Keratinocyte (primary cell): Measurements from ENCODE around the gene MID1.

Experiments
- CTCF ChIP-seq, 3 experiments: IDR thresholded peaks in 1 of 3; conservative IDR thresholded peaks in 1 of 3; optimal IDR thresholded peaks in 1 of 3; 2 replicates in 2 of 3; 3 replicates in 1 of 3; pipeline versions ENCODE3 to v1.5.1; 2011; ENCODE audit warnings: low read length in 3 of 3, mild to moderate bottlenecking in 3 of 3, moderate library complexity in 2 of 3, control low read depth in 1 of 3, inconsistent platforms in 1 of 3; ENCODE audit not compliant: insufficient read depth in 2 of 3; ENCODE audit errors: extremely low read depth in 1 of 3
- EZH2 ChIP-seq: IDR thresholded peaks from one replicate; pipeline ENCODE4 v1.6.1; 2012; ENCODE audit warnings: inconsistent platforms, mild to moderate bottlenecking, low read length, moderate library complexity

DNA sequence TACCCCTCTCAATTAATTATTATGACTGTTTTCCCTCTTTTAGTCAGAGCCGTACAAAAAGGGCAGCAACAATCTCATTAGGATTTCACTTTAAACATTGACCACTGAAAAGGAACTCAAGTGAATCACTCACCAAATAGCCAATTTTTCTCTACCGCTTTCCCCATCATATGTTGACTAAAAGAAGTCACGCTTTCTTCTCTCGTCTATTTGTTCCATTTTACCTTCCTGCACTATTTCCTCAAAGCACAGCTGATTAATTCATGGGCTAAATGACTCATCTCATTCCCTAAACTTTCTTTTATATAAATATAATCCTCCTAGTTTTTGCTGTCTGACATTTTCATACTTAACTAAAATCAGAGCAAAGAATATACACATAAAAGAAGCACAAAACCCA is 8.2 kb downstream of the MID1 start:
- TF ChIP-seq CTCF (optimal IDR thresholded peaks at IDR 0.05 in 1 of 3, IDR thresholded peaks at IDR 0.05 in 1 of 3, conservative IDR thresholded peaks at IDR 0.05 in 1 of 3; ENCODE audit: extremely low read depth in 1 of 3, insufficient read depth in 2 of 3, low read length in 3 of 3) (no peak), EZH2 (no peak)
